IPS DF 6.9 (cell line): ENCODE data around the gene HMGN2.

Experiments used
- DNase-seq: peaks from one replicate; pipeline ENCODE4 v3.0.0-alpha.2; 2013; ENCODE audit warnings: low read depth, low spot score
- H3K27ac ChIP-seq: one replicate; pipeline ENCODE4 v1.5.1; 2013; ENCODE audit warnings: low read length, control low read depth
- H3K27me3 ChIP-seq: 2 replicates; pipeline ENCODE4 v1.6.1; 2013; ENCODE audit warnings: mild to moderate bottlenecking, low read length; ENCODE audit not compliant: control insufficient read depth, insufficient read depth
- H3K36me3 ChIP-seq: 2 replicates; pipeline ENCODE4 v1.6.1; 2013; ENCODE audit warnings: low read length; ENCODE audit not compliant: control insufficient read depth, insufficient read depth
- H3K4me1 ChIP-seq: 2 replicates; pipeline ENCODE4 v1.6.1; 2013; ENCODE audit warnings: low read length; ENCODE audit not compliant: control insufficient read depth, insufficient read depth
- H3K4me3 ChIP-seq: 2 replicates; pipeline ENCODE4 v1.5.1; 2013; ENCODE audit warnings: mild to moderate bottlenecking, low read length
- H3K9me3 ChIP-seq: 2 replicates; pipeline ENCODE4 v1.6.1; 2013; ENCODE audit warnings: low read length, inconsistent platforms; ENCODE audit not compliant: control insufficient read depth, insufficient read depth
- WGBS: extraction: QIAGEN DNeasy Blood & Tissue Kit; methylation state at CpG from one replicate; pipeline ENCODE4 v1.1.7; 2013; ENCODE audit warnings: mixed read lengths, missing lambda C conversion rate; ENCODE audit not compliant: insufficient read length, insufficient coverage; 5-methylcytosine and 5-hydroxymethylcytosine counted together

HMGN2 gene

DNA sequence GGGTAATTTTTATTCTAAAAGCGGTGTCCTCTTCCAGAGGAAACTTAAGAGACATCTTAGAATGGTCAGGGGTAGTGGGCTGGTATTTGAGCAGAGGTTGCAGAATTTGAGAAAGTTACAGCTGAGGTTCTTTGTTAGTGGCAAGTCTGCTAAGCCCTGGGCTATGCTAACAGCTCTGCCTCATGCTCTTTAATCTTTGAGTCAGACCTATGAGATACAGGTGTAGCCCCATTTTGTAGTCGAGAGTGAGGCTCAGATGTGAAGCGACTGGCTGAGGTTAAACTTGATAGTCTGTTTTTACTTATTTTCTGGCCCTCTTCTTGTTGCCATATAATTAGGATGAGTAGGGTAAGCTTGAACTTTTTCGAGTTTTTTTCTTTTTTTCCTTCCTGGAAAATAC lies 4.7 kb downstream of the HMGN2 start:
- H3K4me3 ChIP-seq = no peak overlapping the region
- no peak overlapping the region for H3K27ac ChIP-seq
- no CpG with 5 or more reads among the region's 4 CpGs for WGBS
- H3K4me1 ChIP-seq = no peaks in the 10 kb centered on the region
- H3K27me3 ChIP-seq = no peaks in the 10 kb centered on the region
- H3K9me3 ChIP-seq = no peaks in the 10 kb centered on the region
- H3K36me3 ChIP-seq = peaks cover 19% of the 10 kb centered on the region; the same call in 1 of the 2 replicates
- DNase-seq = no peak

DNA sequence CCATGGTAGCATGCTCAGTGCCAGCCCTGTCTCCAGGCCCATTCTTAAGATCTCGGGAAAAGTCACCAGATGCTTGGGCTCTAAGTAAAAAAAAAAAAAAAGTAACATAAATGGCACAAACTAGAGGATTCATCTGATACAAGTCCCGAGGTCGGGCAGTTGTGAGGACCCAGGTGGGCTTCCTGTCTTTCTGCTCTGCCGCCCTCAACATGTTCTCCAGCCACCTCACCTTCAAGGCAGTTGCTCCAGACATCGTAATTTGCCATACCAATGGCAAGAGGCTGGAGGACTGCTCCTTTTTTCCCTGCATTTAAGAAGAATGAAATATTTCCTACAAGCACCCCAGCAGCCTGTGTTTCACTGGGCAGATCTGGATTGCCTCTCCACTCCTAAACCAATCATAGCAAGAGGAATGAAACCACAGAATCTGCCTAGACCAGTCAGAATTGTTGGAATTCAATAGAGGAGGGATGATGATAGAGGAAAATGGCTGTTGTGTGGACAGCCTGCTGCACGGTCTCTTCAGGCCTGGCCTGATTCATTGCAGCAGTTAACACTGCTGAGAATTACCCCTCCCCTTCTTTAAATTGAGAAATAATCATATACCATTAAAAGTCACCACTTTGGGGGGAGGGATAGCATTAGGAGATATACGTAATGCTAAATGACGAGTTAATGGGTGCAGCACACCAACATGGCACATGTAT lies 5.4 kb downstream of the HMGN2 start:
- peaks cover 19% of the 10 kb centered on the region; the same call in 1 of the 2 replicates for H3K36me3 ChIP-seq
- no peaks in the 10 kb centered on the region for H3K4me1 ChIP-seq
- H3K27ac ChIP-seq = no peak overlapping the region
- H3K27me3 ChIP-seq = no peaks in the 10 kb centered on the region
- H3K4me3 ChIP-seq = no peak overlapping the region
- no peaks in the 10 kb centered on the region for H3K9me3 ChIP-seq
- DNase-seq = no peak
- no CpG with 5 or more reads among the region's 8 CpGs for WGBS

DNA sequence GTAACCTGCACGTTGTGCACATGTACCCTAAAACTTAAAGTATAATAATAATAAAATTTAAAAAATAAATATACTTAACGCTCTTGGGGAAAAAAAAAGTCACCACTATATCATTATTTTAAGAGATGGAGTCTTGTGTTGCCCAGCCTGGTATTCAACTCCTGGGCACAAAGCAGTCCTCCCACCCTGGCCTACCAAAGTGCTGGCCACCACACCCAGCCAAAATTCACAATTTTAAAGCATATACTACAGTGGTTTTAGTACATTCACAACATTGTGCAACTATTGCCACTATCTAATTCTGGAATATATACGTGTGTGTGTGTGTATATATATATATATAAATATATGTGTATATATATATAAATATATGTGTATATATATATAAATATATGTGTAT lies 5.9 kb downstream of the HMGN2 start:
- no peak overlapping the region for H3K4me3 ChIP-seq
- WGBS = no CpG with 5 or more reads among the region's 3 CpGs
- no peaks in the 10 kb centered on the region for H3K27me3 ChIP-seq
- H3K4me1 ChIP-seq = no peaks in the 10 kb centered on the region
- H3K27ac ChIP-seq = no peak overlapping the region
- no peaks in the 10 kb centered on the region for H3K9me3 ChIP-seq
- peaks cover 19% of the 10 kb centered on the region; the same call in 1 of the 2 replicates for H3K36me3 ChIP-seq
- DNase-seq = no peak

DNA sequence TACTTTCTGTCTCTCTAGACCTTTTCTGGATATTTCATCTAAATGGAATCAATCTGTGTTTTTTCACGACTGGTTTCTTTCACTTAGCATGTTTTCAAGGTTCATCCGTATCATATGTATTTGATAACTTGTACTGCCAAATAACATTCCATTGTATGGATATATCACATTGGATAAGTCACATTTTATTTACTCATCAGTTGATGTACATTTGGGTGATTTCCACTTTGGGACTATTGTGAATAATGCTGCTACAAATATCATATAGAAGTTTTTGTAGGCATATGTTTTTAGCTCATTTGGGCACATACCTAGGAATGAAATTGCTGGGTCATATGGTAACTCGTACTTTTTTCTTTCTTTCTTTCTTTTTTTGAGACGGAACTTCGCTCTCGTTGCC lies 6.7 kb downstream of the HMGN2 start:
- H3K36me3 ChIP-seq = peaks cover 15% of the 10 kb centered on the region; the same call in 1 of the 2 replicates
- no peak for DNase-seq
- no CpG with 5 or more reads among the region's 6 CpGs for WGBS
- H3K4me1 ChIP-seq = no peaks in the 10 kb centered on the region
- no peaks in the 10 kb centered on the region for H3K27me3 ChIP-seq
- H3K27ac ChIP-seq = no peak overlapping the region
- no peak overlapping the region for H3K4me3 ChIP-seq
- H3K9me3 ChIP-seq = no peaks in the 10 kb centered on the region

DNA sequence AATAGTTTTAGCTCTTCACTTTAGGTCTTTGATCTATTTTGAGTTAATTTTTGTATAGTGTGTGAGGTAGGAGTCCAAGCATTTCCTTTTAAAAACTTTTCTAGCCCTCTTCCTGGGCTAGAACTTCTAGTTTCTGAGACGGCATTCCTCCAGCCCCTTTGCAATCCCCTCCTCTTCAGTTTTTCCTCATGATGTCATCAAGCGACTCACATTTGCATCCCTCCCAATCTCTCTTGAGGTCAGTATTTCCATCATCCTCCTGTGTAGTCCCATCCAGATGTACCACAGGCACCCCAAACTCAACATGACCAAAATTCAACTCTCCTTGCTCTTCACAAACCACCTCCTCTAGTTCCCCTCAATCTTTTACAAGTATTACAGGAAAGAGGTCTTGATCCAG lies 10.7 kb downstream of the HMGN2 start:
- no peak overlapping the region for H3K4me3 ChIP-seq
- H3K27me3 ChIP-seq = no peaks in the 10 kb centered on the region
- H3K36me3 ChIP-seq = no peaks in the 10 kb centered on the region
- no peak overlapping the region for H3K27ac ChIP-seq
- no peaks in the 10 kb centered on the region for H3K9me3 ChIP-seq
- DNase-seq = no peak
- H3K4me1 ChIP-seq = no peaks in the 10 kb centered on the region
- WGBS = no CpG with 5 or more reads among the region's 2 CpGs

DNA sequence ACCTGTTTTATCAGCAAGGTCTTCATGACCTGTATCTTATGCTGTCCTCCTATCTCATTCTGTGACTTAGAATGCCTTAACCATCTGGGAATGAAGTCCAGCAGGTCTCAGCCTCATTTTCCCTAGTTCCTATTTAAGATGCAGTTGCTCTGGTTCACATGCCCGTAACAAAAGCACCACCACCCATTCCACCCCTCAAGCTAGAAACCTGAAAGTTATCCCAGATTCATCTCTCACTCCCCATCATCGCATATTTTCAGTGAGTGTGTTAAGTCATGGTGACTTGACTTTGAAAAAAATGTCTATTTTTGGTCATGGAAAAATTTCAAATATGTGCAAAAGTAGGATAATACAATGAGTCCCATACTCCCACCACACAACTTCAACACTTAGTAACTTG lies 11.7 kb downstream of the HMGN2 start:
- H3K27me3 ChIP-seq = no peaks in the 10 kb centered on the region
- WGBS = no CpG with 5 or more reads among the region's 2 CpGs
- H3K27ac ChIP-seq = no peak overlapping the region
- no peaks in the 10 kb centered on the region for H3K9me3 ChIP-seq
- no peak for DNase-seq
- H3K4me1 ChIP-seq = no peaks in the 10 kb centered on the region
- H3K4me3 ChIP-seq = no peak overlapping the region
- H3K36me3 ChIP-seq = no peaks in the 10 kb centered on the region

DNA sequence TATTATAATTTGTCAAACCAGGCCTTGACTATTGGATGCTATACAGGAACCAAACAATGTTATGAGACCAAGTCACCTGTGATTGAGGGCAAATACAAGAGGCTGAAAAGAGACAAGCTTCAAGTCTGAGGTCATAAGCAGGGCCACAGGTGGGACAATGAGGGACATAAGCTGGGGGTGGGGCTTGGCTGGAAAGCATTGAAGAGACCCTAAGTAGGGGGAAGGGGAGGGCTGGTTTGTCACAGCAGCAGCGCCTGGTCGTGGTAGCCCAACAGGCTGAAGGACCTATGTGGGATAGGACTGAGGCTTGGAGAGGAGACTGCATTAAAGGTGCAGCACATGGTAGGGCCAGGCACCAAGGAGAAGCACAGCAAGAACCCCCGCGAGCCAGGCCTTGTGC lies 17.9 kb downstream of the HMGN2 start:
- no peaks in the 10 kb centered on the region for H3K27me3 ChIP-seq
- H3K4me1 ChIP-seq = no peaks in the 10 kb centered on the region
- no CpG with 5 or more reads among the region's 4 CpGs for WGBS
- H3K4me3 ChIP-seq = no peak overlapping the region
- H3K36me3 ChIP-seq = no peaks in the 10 kb centered on the region
- H3K9me3 ChIP-seq = no peaks in the 10 kb centered on the region
- DNase-seq = no peak
- no peak overlapping the region for H3K27ac ChIP-seq

DNA sequence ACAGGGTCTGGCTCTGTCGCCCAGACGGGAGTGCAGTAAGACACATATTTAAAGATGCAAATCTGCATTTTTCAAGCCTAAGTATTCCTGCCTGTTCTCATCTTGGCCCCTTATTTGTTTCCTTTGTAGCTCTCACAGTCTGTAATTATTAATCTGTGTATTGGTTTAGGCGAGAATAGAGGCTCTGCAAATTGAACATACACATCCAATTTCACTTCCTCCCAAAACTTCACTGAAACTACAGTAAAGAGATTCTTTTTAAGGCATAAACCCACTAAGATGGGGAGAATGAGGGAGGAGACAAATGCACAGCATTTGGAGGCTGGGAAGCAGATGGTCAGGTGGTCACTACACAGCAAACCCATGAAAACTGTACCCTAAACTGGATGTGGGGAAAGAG lies 21.0 kb downstream of the HMGN2 start:
- WGBS = no CpG with 5 or more reads among the region's 3 CpGs
- DNase-seq = no peak
- no peak overlapping the region for H3K27ac ChIP-seq
- no peaks in the 10 kb centered on the region for H3K4me1 ChIP-seq
- no peaks in the 10 kb centered on the region for H3K27me3 ChIP-seq
- no peaks in the 10 kb centered on the region for H3K9me3 ChIP-seq
- H3K4me3 ChIP-seq = no peak overlapping the region
- no peaks in the 10 kb centered on the region for H3K36me3 ChIP-seq

DNA sequence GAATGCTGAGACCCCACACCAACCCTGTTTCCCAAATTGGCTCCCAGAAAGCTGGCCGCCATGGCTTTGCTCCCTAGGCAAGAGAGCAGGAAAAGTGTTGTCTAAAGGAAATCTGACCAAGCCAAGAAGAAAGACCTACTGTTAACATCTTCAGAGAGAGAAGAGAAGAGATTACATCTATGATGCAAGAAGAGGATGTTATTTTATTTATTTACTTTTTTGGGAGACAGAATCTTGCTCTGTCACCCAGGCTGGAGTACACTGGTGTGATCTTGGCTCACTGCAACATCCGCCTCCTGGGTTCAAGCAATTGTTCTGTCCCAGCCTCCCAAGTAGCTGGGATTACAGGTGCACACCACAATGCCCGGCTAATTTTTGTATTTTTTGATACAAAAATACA lies 21.7 kb downstream of the HMGN2 start:
- no CpG with 5 or more reads among the region's 3 CpGs for whole genome bisulfite sequencing

DNA sequence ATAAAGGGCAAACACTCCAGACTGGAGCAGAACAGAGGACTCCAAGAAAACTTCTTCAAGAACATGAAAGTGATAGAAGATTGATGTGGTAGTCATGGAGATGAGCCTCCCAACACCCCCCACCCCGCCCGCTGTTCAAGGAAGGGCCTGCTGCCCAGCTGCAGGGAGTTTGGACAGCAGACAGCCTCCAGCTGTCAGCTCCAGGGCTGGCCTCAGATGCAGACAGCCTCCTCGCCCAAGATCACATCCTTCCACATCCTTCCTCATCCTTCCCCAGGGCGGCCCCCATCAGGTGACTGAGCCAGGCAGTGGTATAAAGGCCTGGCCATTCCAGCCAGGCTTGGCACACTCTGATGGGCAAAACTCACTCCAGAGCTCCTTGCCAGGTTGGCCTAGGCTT lies 24.6 kb downstream of the HMGN2 start:
- H3K9me3 ChIP-seq = no peaks in the 10 kb centered on the region
- DNase-seq = no peak
- no peak overlapping the region for H3K27ac ChIP-seq
- H3K27me3 ChIP-seq = no peaks in the 10 kb centered on the region
- no peaks in the 10 kb centered on the region for H3K4me1 ChIP-seq
- WGBS = no CpG with 5 or more reads among the region's 4 CpGs
- H3K4me3 ChIP-seq = no peak overlapping the region
- H3K36me3 ChIP-seq = no peaks in the 10 kb centered on the region

More for the DNA sequence above, 21.7 kb downstream of the HMGN2 start:
- no peak overlapping the region for H3K4me3 ChIP-seq
- H3K36me3 ChIP-seq = no peaks in the 10 kb centered on the region
- no peaks in the 10 kb centered on the region for H3K27me3 ChIP-seq
- H3K9me3 ChIP-seq = no peaks in the 10 kb centered on the region
- no peak overlapping the region for H3K27ac ChIP-seq
- DNase-seq = no peak
- H3K4me1 ChIP-seq = no peaks in the 10 kb centered on the region

DNA sequence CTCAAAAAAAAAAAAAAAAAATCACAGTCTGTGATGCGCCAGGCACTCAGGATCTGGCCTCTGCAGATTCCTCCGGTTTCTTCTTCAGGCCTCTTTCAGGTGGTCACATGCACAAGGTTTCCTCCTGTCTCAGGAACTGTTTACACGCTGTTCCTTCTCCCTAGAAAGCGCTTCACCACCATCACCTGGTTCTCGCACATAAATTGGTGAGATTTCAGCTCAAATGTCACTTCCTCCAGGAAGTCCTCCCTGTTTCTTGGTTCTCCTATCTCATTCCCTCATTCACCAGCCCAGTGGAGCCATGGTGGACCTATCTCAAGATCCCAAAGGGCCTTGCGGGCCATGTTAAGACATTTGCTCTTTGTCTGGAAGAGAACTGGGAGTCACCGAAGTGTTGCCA lies 26.7 kb downstream of the HMGN2 start:
- Histone ChIP-seq H3K27me3 (no peaks in the 10 kb centered on the region), H3K36me3 (no peaks in the 10 kb centered on the region), H3K9me3 (no peaks in the 10 kb centered on the region), H3K4me1 (no peaks in the 10 kb centered on the region), H3K4me3 (no peak overlapping the region), H3K27ac (no peak overlapping the region)
- WGBS = no CpG with 5 or more reads among the region's 7 CpGs
- DNase-seq = no peak
